CD14-positive monocyte (primary cell): ENCODE data around the gene PAQR7. TPM values are rescaled to one million over a fixed set of nuclear protein-coding genes. Genes with fewer than 3 reads are reported as not detected.

Experiments used
- DNase-seq, 3 donors: peaks; one replicate each; pipeline ENCODE4 v3.0.0-alpha.2; 2011 to 2022
- H2AFZ ChIP-seq: 2 replicates; pipeline ENCODE4 v1.6.0; 2012; ENCODE audit warnings: mild to moderate bottlenecking, low read depth, low read length, inconsistent platforms; ENCODE audit not compliant: insufficient read depth, poor library complexity, severe bottlenecking
- H3K27ac ChIP-seq, 2 donors: 1 replicate in 1 of 2; 2 replicates in 1 of 2; pipeline ENCODE4 v1.5.1; 2012 to 2013; ENCODE audit warnings: low read length in 2 of 2, control low read depth in 1 of 2, inconsistent platforms in 1 of 2, low read depth in 1 of 2, mild to moderate bottlenecking in 1 of 2
- H3K27me3 ChIP-seq, 2 donors: one replicate each; pipeline versions ENCODE4 v1.6.0 to v1.6.1; 2011 to 2013; ENCODE audit warnings: low read length in 2 of 2; ENCODE audit not compliant: control insufficient read depth in 2 of 2, insufficient read depth in 2 of 2
- H3K36me3 ChIP-seq, 2 donors: replicated peaks in 1 of 2; 1 replicate in 1 of 2; 2 replicates in 1 of 2; pipeline versions ENCODE4 v1.5.1 to v1.6.1; 2012 to 2013; ENCODE audit warnings: low read length in 2 of 2, control low read depth in 1 of 2, inconsistent platforms in 1 of 2, mild to moderate bottlenecking in 1 of 2; ENCODE audit not compliant: insufficient read depth in 2 of 2, control insufficient read depth in 1 of 2
- H3K4me1 ChIP-seq, 2 donors: 1 replicate in 1 of 2; 2 replicates in 1 of 2; pipeline versions ENCODE4 v1.5.1 to v1.6.1; 2012 to 2013; ENCODE audit warnings: low read length in 2 of 2, control low read depth in 1 of 2, inconsistent platforms in 1 of 2, mild to moderate bottlenecking in 1 of 2, moderate library complexity in 1 of 2; ENCODE audit not compliant: insufficient read depth in 2 of 2, control insufficient read depth in 1 of 2
- H3K4me2 ChIP-seq: replicated peaks from 2 replicates; pipeline ENCODE3; 2012; ENCODE audit warnings: low read length, moderate library complexity, mild to moderate bottlenecking; ENCODE audit not compliant: poor library complexity, severe bottlenecking; ENCODE audit errors: extremely low read depth
- H3K4me3 ChIP-seq, 3 experiments: fragments of 200-600 bp in 1 of 3; sonication (generic) in 1 of 3; replicated peaks in 1 of 3; 1 replicate in 2 of 3; 2 replicates in 1 of 3; pipeline ENCODE4 v1.5.1; 2011 to 2013; ENCODE audit warnings: low read length in 3 of 3, mild to moderate bottlenecking in 3 of 3, control low read depth in 2 of 3, low read depth in 2 of 3, inconsistent platforms in 1 of 3, moderate library complexity in 1 of 3
- H3K79me2 ChIP-seq: 2 replicates; pipeline ENCODE4 v1.6.0; 2012; ENCODE audit warnings: mild to moderate bottlenecking, control low read depth, inconsistent platforms, low read length, moderate library complexity; ENCODE audit not compliant: insufficient read depth
- H3K9ac ChIP-seq: 2 replicates; pipeline ENCODE4 v1.6.0; 2017; ENCODE audit warnings: low read length, mild to moderate bottlenecking; ENCODE audit not compliant: insufficient read depth, poor library complexity, severe bottlenecking
- H3K9me3 ChIP-seq, 2 donors: replicated peaks in 1 of 2; 1 replicate in 1 of 2; 2 replicates in 1 of 2; pipeline versions ENCODE4 v1.5.1 to v1.6.1; 2012 to 2013; ENCODE audit warnings: low read length in 2 of 2, control low read depth in 1 of 2; ENCODE audit not compliant: control insufficient read depth in 1 of 2, insufficient read depth in 1 of 2
- H4K20me1 ChIP-seq: 2 replicates; pipeline ENCODE4 v1.6.0; 2012; ENCODE audit warnings: mild to moderate bottlenecking, low read length, control low read depth, moderate library complexity; ENCODE audit not compliant: insufficient read depth
- H3K27ac Mint-ChIP-seq, 7 donors: one replicate each; pipeline ENCODE4 v1.8.0; 2020; ENCODE audit warnings: mild to moderate bottlenecking in 7 of 7, mixed read lengths in 7 of 7, moderate library complexity in 6 of 7, inconsistent platforms in 2 of 7
- H3K27me3 Mint-ChIP-seq, 3 donors: one replicate each; pipeline ENCODE4 v1.8.0; 2021 to 2022; ENCODE audit warnings: low read depth in 3 of 3, mild to moderate bottlenecking in 3 of 3, mixed read lengths in 3 of 3, moderate library complexity in 3 of 3, inconsistent platforms in 1 of 3
- H3K36me3 Mint-ChIP-seq, 2 donors: one replicate each; pipeline ENCODE4 v1.8.0; 2020; ENCODE audit warnings: mixed read lengths in 2 of 2, inconsistent platforms in 1 of 2, mild to moderate bottlenecking in 1 of 2
- H3K4me1 Mint-ChIP-seq: one replicate; pipeline ENCODE4 v1.8.0; 2020; ENCODE audit warnings: mild to moderate bottlenecking, mixed read lengths
- H3K4me3 Mint-ChIP-seq, 2 donors: one replicate each; pipeline ENCODE4 v1.8.0; 2020; ENCODE audit warnings: mild to moderate bottlenecking in 2 of 2, mixed read lengths in 2 of 2, moderate library complexity in 1 of 2
- H3K9me3 Mint-ChIP-seq, 7 donors: one replicate each; pipeline ENCODE4 v1.8.0; 2020 to 2022; ENCODE audit warnings: mixed read lengths in 7 of 7, mild to moderate bottlenecking in 6 of 7, moderate library complexity in 6 of 7, inconsistent platforms in 2 of 7
- WGBS: methylation state at CpG from one replicate; pipeline ENCODE4 v1.1.5; 2013; ENCODE audit warnings: missing lambda C conversion rate; ENCODE audit not compliant: insufficient coverage; 5-methylcytosine and 5-hydroxymethylcytosine counted together
- intact Hi-C, 2 donors: fragments of 100-400 bp; cut with micrococcal nuclease; formaldehyde crosslinking; loops; one replicate each; pipeline versions ENCODE4 v1.15.0 to v1.15.1; 2023
- polyA plus RNA-seq, 3 donors: library from polyadenylated mRNA; depleted of rRNA in 1 of 3; unstranded in 2 of 3; stranded (reverse) in 1 of 3; fragments of 300-500 nt in 2 of 3; fragments of >200 nt in 1 of 3; fragmentation: Illumina TruSeq in 2 of 3; gene quantifications; 1 replicate in 2 of 3; 2 replicates in 1 of 3; pipeline ENCODE4 v1.2.3, GENCODE V29; 2012 to 2021
- TF ChIP-seq, protein P1 (sequence below): fragments of 200-600 bp; IDR thresholded peaks from one replicate; pipeline ENCODE4 v1.8.0; 2022; ENCODE audit warnings: antibody characterized with exemption, mild to moderate bottlenecking

Gene PAQR7
- polyA plus RNA-seq, 3 donors: 0.92 to 13.3 (median 1.0) TPM

DNA sequence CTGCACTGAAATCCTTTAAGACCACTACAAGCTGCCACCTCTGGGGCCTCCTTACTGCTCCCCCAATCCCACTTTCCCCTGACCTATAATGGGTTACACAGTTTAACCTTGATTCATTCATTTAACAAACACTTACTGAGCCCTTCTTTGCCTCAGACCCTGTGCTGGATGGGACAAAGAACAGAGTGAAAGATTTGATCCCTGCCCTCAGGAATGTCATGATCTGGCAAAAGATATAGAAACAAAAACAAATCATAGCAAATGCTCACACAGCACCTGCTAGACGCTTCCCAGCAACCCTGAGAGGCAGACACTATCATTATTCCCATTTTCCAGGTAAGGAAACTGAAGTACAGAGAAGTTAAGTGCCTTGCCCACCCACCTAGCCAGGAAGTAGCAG lies 9.2 kb downstream of the PAQR7 start:
- H3K4me1 Mint-ChIP-seq: peaks cover 53% of the 10 kb centered on the region
- peaks cover 11 to 31% of the 10 kb centered on the region in 2 donors for H3K36me3 ChIP-seq
- no peak for DNase-seq
- H3K4me1 ChIP-seq: peaks cover 26 to 37% of the 10 kb centered on the region in 2 donors
- peaks cover 8% of the 10 kb centered on the region for H3K79me2 ChIP-seq
- no peaks in the 10 kb centered on the region for H3K27me3 ChIP-seq
- H3K36me3 Mint-ChIP-seq: peaks cover 34 to 46% of the 10 kb centered on the region in 2 donors
- no peak overlapping the region for H3K4me3 ChIP-seq
- peaks cover 0 to 3% (median 0%) of the 10 kb centered on the region in 7 donors for H3K9me3 Mint-ChIP-seq
- no peak overlapping the region for H3K9ac ChIP-seq
- H3K9me3 ChIP-seq: no peaks in the 10 kb centered on the region
- H3K4me2 ChIP-seq: no peak overlapping the region
- H4K20me1 ChIP-seq: no peaks in the 10 kb centered on the region
- H3K4me3 Mint-ChIP-seq: no peak overlapping the region
- WGBS: no CpG with 5 or more reads among the region's 1 CpG
- no peak overlapping the region for H2AFZ ChIP-seq
- H3K27ac ChIP-seq: peak overlapping the region in 1 of 2 donors; percentile 36
- intact Hi-C loops: no loop called here
- H3K27ac Mint-ChIP-seq: no peak overlapping the region
- peaks cover 0 to 3% (median 0%) of the 10 kb centered on the region in 3 donors for H3K27me3 Mint-ChIP-seq
- TF ChIP-seq, protein P1, sequence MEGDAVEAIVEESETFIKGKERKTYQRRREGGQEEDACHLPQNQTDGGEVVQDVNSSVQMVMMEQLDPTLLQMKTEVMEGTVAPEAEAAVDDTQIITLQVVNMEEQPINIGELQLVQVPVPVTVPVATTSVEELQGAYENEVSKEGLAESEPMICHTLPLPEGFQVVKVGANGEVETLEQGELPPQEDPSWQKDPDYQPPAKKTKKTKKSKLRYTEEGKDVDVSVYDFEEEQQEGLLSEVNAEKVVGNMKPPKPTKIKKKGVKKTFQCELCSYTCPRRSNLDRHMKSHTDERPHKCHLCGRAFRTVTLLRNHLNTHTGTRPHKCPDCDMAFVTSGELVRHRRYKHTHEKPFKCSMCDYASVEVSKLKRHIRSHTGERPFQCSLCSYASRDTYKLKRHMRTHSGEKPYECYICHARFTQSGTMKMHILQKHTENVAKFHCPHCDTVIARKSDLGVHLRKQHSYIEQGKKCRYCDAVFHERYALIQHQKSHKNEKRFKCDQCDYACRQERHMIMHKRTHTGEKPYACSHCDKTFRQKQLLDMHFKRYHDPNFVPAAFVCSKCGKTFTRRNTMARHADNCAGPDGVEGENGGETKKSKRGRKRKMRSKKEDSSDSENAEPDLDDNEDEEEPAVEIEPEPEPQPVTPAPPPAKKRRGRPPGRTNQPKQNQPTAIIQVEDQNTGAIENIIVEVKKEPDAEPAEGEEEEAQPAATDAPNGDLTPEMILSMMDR: no peak

DNA sequence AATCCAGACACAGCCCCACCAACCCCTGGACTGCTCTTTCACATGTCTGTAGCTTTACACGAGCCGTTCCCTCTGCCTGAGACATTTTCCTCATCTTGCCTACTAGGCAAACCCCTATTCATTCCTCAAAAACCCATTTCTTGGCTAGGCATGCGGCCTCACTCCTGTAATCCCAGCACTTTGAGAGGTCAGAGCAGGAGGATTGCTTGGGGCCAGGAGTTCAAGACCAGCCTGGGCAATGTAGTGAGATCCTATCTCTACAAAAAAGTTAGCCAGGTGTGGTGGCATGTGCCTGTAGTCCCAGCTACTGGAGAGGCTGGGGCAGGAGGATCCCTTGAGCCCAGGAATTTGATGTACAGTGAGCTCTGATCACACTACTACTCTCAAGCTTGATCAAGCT lies 11.1 kb downstream of the PAQR7 start:
- no peak overlapping the region for H3K27ac ChIP-seq
- Mint-ChIP-seq H3K9me3 (peaks cover 0 to 4% (median 0%) of the 10 kb centered on the region in 7 donors), H3K27ac (peak overlapping the region in 1 of 7 donors; percentile 31), H3K36me3 (peaks cover 29 to 39% of the 10 kb centered on the region in 2 donors), H3K4me1 (peaks cover 50% of the 10 kb centered on the region), H3K4me3 (no peak overlapping the region), H3K27me3 (peaks cover 0 to 3% (median 0%) of the 10 kb centered on the region in 3 donors)
- no peak for DNase-seq
- no peak overlapping the region for H3K4me2 ChIP-seq
- H4K20me1 ChIP-seq: no peaks in the 10 kb centered on the region
- intact Hi-C loops: no loop called here
- H3K36me3 ChIP-seq: peaks cover 11 to 21% of the 10 kb centered on the region in 2 donors
- peaks cover 27 to 44% of the 10 kb centered on the region in 2 donors for H3K4me1 ChIP-seq
- no peak overlapping the region for H3K4me3 ChIP-seq
- H3K9me3 ChIP-seq: no peaks in the 10 kb centered on the region
- TF ChIP-seq, protein P1: no peak
- no peak overlapping the region for H2AFZ ChIP-seq
- H3K27me3 ChIP-seq: no peaks in the 10 kb centered on the region
- H3K79me2 ChIP-seq: peaks cover 13% of the 10 kb centered on the region
- H3K9ac ChIP-seq: no peak overlapping the region
- 78% methylated on average over 3 of the region's 3 CpGs for WGBS
